A673 (cell line): ENCODE measurements around the gene TRIL.

Experiments used
- CTCF ChIP-seq: fragments of 300-800, 200-600 bp; sonication (generic); conservative IDR thresholded peaks from 2 replicates; pipeline ENCODE4 v1.5.1; 2017; ENCODE audit warnings: low read depth, mild to moderate bottlenecking, antibody characterized with exemption, low read length, moderate library complexity, mixed read lengths
- EZH2 ChIP-seq: fragments of 200-600 bp; sonication (generic); IDR thresholded peaks from 2 replicates; pipeline ENCODE4 v1.6.1; 2017; ENCODE audit warnings: borderline replicate concordance, low read depth, mild to moderate bottlenecking, mixed read lengths, antibody characterized with exemption, low read length; ENCODE audit not compliant: poor library complexity, severe bottlenecking

- TF ChIP-seq EZH2, result no peak
- no peak for TF ChIP-seq CTCF
Observed at GRCh38 chr7:28954946-28955345, 3.2 kb downstream of the TRIL start.
